GM23338 (cell line): ENCODE results near the gene NDUFB4. TPM values are rescaled to one million over a fixed set of nuclear protein-coding genes. Genes with fewer than 3 reads are reported as not detected.

ENCODE experiments used
- ATAC-seq: fragments of 200-7000 bp; cut with Tn5 transposase; 3 replicates; pipeline ENCODE4 v1.9.1; 2020
- DNase-seq: peaks from one replicate; pipeline ENCODE4 v3.0.0-alpha.2; 2015; ENCODE audit warnings: low spot score
- H2AFZ ChIP-seq: fragments of 200-600 bp; sonication (generic); 2 replicates; pipeline ENCODE4 v1.8.0; 2016; ENCODE audit warnings: antibody characterized with exemption, mild to moderate bottlenecking, moderate library complexity
- H3F3A ChIP-seq: fragments of 200-600 bp; sonication (generic); replicated peaks from 2 replicates; pipeline ENCODE4 v1.8.0; 2017; ENCODE audit warnings: antibody characterized with exemption, mixed run types, low read depth
- H3K27ac ChIP-seq: fragments of 200-600 bp; sonication (generic); 2 replicates; pipeline ENCODE4 v1.6.1; 2016; ENCODE audit warnings: low read depth
- H3K27me3 ChIP-seq: fragments of 200-600 bp; sonication (generic); 2 replicates; pipeline ENCODE4 v1.8.0; 2016; ENCODE audit warnings: mild to moderate bottlenecking, mixed run types, moderate library complexity; ENCODE audit not compliant: insufficient read depth
- H3K36me3 ChIP-seq: fragments of 200-600 bp; sonication (generic); 2 replicates; pipeline ENCODE4 v1.8.0; 2016; ENCODE audit warnings: mild to moderate bottlenecking; ENCODE audit not compliant: insufficient read depth
- H3K4me1 ChIP-seq: fragments of 200-600 bp; sonication (generic); 2 replicates; pipeline ENCODE4 v1.8.0; 2016; ENCODE audit warnings: mild to moderate bottlenecking, moderate library complexity; ENCODE audit not compliant: insufficient read depth
- H3K4me2 ChIP-seq: fragments of 200-600 bp; sonication (generic); 2 replicates; pipeline ENCODE4 v1.7.1; 2017; ENCODE audit warnings: mixed run types
- H3K4me3 ChIP-seq: fragments of 200-600 bp; sonication (generic); 2 replicates; pipeline ENCODE4 v1.6.1; 2016; ENCODE audit warnings: mixed run types
- H3K79me2 ChIP-seq: fragments of 200-600 bp; sonication (generic); replicated peaks from 2 replicates; pipeline ENCODE4 v1.8.0; 2017; ENCODE audit warnings: mild to moderate bottlenecking; ENCODE audit not compliant: insufficient read depth
- H3K9me2 ChIP-seq: fragments of 200-600 bp; sonication (generic); 2 replicates; pipeline ENCODE4 v1.8.0; 2017; ENCODE audit not compliant: insufficient read depth
- H4K20me1 ChIP-seq: fragments of 200-600 bp; sonication (generic); replicated peaks from 2 replicates; pipeline ENCODE4 v1.8.0; 2017; ENCODE audit warnings: mild to moderate bottlenecking; ENCODE audit not compliant: insufficient read depth
- H3K27ac Mint-ChIP-seq: 2 replicates; pipeline ENCODE4 v1.8.0; 2020; ENCODE audit warnings: inconsistent platforms, mild to moderate bottlenecking, moderate library complexity, mixed read lengths
- H3K27me3 Mint-ChIP-seq: 3 replicates; pipeline ENCODE4 v1.8.0; 2022; ENCODE audit warnings: low read depth, mild to moderate bottlenecking, moderate library complexity, mixed read lengths, inconsistent platforms; ENCODE audit not compliant: insufficient read depth, poor library complexity
- H3K36me3 Mint-ChIP-seq: 3 replicates; pipeline ENCODE4 v1.8.0; 2021; ENCODE audit warnings: low read depth, mild to moderate bottlenecking, inconsistent platforms, moderate library complexity, mixed read lengths
- H3K4me1 Mint-ChIP-seq: 3 replicates; pipeline ENCODE4 v1.8.0; 2020; ENCODE audit warnings: mild to moderate bottlenecking, inconsistent platforms, mixed read lengths
- H3K4me3 Mint-ChIP-seq: 3 replicates; pipeline ENCODE4 v1.8.0; 2021; ENCODE audit warnings: moderate library complexity, mild to moderate bottlenecking, inconsistent platforms, mixed read lengths
- H3K9me3 Mint-ChIP-seq: 3 replicates; pipeline ENCODE4 v1.8.0; 2020; ENCODE audit warnings: moderate library complexity, mild to moderate bottlenecking, inconsistent platforms, mixed read lengths
- NANOG ChIP-seq: IDR thresholded peaks from 2 replicates; pipeline ENCODE4 v1.6.1; 2016; ENCODE audit warnings: antibody characterized with exemption, borderline replicate concordance
- STAT1 ChIP-seq: IDR thresholded peaks from one replicate; pipeline ENCODE4 v1.6.1; 2016; ENCODE audit warnings: antibody characterized with exemption; ENCODE audit not compliant: unreplicated experiment
- ZNF462 ChIP-seq: fragments of 250-450 bp; sonication (Bioruptor Pico); IDR thresholded peaks from 2 replicates; pipeline ENCODE4 v1.5.0; 2020; ENCODE audit warnings: mild to moderate bottlenecking, moderate library complexity
- polyA plus RNA-seq: library from polyadenylated mRNA; unstranded; fragments of >200 nt; fragmentation: Nextera tagmentation; extraction: Ambion mirVana; gene quantifications from 2 replicates; pipeline ENCODE4 v1.2.1, GENCODE V29; 2016
- total RNA-seq: library from RNA; depleted of rRNA; stranded (reverse); fragments of >200 nt; shearing (Covaris generic); gene quantifications from 2 replicates; pipeline ENCODE4 v1.2.3, GENCODE V29; 2014
- TF ChIP-seq, protein P1 (sequence below), 2 experiments: fragments of 200-600 bp in 1 of 2; sonication (generic) in 1 of 2; conservative IDR thresholded peaks; 2 replicates each; pipeline versions ENCODE4 v1.5.1 to v1.6.1; 2016 to 2017; ENCODE audit warnings: antibody characterized with exemption in 2 of 2, low read depth in 2 of 2, mild to moderate bottlenecking in 2 of 2, moderate library complexity in 1 of 2

Gene NDUFB4
- total and polyA plus RNA-seq, 2 experiments from 2014 or later: 199 to 716 TPM

DNA sequence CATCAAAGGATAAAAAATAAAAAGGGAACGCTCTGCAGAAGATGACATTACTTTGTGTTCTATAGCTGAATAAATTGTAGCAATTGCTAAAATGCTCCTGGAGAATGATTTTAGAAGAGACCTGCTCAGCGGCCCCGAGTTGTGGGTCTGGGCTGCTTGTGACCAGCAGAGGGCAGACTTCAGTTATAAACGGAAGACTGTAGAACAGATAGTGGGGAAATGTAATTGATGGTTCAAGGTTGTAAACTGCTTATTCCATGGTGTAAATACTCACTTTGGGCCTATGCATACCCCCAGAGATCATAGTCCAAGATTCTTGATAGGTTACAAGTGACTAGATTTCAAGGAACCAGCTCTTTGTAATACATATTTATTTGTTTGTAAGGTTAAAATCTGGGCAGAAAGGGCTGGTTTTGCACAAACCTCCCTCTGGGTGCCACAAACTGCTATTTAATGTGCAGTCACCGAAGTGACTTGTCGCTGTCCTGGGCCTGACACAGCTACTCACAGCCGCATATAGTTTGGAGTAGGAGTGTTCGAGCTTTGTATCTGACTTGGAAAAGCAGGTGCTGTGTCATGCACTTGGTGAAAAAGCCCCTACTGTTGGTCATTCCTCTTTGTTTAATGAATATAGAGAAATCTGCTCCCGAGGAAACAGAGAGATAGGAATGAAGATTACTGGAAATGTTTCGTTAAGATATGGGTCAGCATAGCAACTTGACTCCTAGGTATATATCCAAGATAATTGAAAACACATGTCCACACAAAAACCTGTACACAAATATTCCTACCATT lies 34.7 kb upstream of the NDUFB4 start:
- peak overlapping the region; percentile 50; the same call in 1 of the 2 replicates for H3K27ac Mint-ChIP-seq
- H3K27ac ChIP-seq: no peak overlapping the region
- H3K4me3 Mint-ChIP-seq: 0 out of 3 replicates have a peak overlapping the region, but pooled peaks have one; percentile 9
- peaks cover 12% of the 10 kb centered on the region for H3K4me1 ChIP-seq
- no peaks in the 10 kb centered on the region for H3K9me3 Mint-ChIP-seq
- peaks cover 11% of the 10 kb centered on the region for H3K27me3 ChIP-seq
- no peaks in the 10 kb centered on the region for H3K79me2 ChIP-seq
- ATAC-seq (peak; percentile 66), DNase-seq (peak; percentile 88)
- H2AFZ ChIP-seq: peak overlapping the region; percentile 7; the same call in 1 of the 2 replicates
- peaks cover 29% of the 10 kb centered on the region for H3K4me1 Mint-ChIP-seq
- peak overlapping the region; percentile 83 for H3K4me2 ChIP-seq
- no peaks in the 10 kb centered on the region for H4K20me1 ChIP-seq
- no peaks in the 10 kb centered on the region for H3K36me3 ChIP-seq
- no peaks in the 10 kb centered on the region for H3K9me2 ChIP-seq
- no peak overlapping the region for H3K4me3 ChIP-seq
- peaks cover 5% of the 10 kb centered on the region for H3K27me3 Mint-ChIP-seq
- TF ChIP-seq, protein P1, sequence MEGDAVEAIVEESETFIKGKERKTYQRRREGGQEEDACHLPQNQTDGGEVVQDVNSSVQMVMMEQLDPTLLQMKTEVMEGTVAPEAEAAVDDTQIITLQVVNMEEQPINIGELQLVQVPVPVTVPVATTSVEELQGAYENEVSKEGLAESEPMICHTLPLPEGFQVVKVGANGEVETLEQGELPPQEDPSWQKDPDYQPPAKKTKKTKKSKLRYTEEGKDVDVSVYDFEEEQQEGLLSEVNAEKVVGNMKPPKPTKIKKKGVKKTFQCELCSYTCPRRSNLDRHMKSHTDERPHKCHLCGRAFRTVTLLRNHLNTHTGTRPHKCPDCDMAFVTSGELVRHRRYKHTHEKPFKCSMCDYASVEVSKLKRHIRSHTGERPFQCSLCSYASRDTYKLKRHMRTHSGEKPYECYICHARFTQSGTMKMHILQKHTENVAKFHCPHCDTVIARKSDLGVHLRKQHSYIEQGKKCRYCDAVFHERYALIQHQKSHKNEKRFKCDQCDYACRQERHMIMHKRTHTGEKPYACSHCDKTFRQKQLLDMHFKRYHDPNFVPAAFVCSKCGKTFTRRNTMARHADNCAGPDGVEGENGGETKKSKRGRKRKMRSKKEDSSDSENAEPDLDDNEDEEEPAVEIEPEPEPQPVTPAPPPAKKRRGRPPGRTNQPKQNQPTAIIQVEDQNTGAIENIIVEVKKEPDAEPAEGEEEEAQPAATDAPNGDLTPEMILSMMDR (conservative IDR thresholded peaks at IDR 0.05; ENCODE audit: low read depth in 2 of 2): peak; percentile 86 to 100
- TF ChIP-seq NANOG: no peak
- H3F3A ChIP-seq: 0 out of 2 replicates have a peak, but pooled peaks cover 6% of the 10 kb centered on the region
- no peaks in the 10 kb centered on the region for H3K36me3 Mint-ChIP-seq

DNA sequence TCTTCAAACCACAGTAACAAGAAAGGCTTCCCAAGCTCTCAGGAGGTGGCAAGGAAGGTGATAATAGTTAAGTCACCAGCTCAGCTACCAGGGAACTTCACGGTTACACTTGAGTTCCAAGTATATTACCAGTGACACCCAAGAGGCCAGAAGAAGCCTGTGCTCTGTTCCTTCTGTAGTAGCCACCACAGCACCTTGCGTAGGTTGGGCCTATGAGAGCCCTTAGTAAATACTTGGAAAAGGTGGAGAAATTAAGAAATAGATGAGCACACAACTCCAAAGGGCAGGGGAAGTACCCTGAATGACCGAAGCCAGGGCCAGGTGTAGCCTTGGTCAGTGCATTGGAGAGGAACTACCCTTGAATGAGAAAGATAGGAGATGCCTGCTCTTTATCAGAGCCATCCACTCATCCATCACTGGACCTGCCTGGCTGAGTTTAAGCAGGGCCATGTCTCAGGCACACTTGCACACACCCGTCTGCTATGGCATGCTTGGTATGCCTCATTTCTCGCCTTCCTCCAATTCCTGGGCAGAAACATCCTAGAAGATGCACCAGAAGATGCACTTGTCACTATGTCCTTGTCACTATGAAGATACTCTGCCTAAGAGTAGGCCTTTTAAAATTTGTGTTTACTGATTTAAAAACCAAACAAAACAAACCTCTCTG lies 32.6 kb upstream of the NDUFB4 start:
- no peak for TF ChIP-seq ZNF462 (CRISPR knock-in tag)
- TF ChIP-seq STAT1: no peak
- H3K27ac ChIP-seq: no peak overlapping the region
- no peaks in the 10 kb centered on the region for H4K20me1 ChIP-seq
- no peaks in the 10 kb centered on the region for H3K36me3 ChIP-seq
- H3K4me3 ChIP-seq: no peak overlapping the region
- H3F3A ChIP-seq: 0 out of 2 replicates have a peak, but pooled peaks cover 6% of the 10 kb centered on the region
- peaks cover 42% of the 10 kb centered on the region for H3K4me1 Mint-ChIP-seq
- H3K9me3 Mint-ChIP-seq: no peaks in the 10 kb centered on the region
- H3K27me3 Mint-ChIP-seq: peaks cover 8% of the 10 kb centered on the region
- H3K9me2 ChIP-seq: no peaks in the 10 kb centered on the region
- peaks cover under 1% of the 10 kb centered on the region for H3K27me3 ChIP-seq
- no peak overlapping the region for H2AFZ ChIP-seq
- peaks cover 21% of the 10 kb centered on the region for H3K4me1 ChIP-seq
- H3K36me3 Mint-ChIP-seq: no peaks in the 10 kb centered on the region
- DNase-seq: no peak
- no peak overlapping the region for H3K4me2 ChIP-seq
- ATAC-seq: no peak
- H3K79me2 ChIP-seq: no peaks in the 10 kb centered on the region
- H3K27ac Mint-ChIP-seq: no peak overlapping the region
- H3K4me3 Mint-ChIP-seq: no peak overlapping the region
